A673 (cell line): Measurements from ENCODE around the gene RTN4RL1.

Experiments
- EZH2 ChIP-seq: fragments of 200-600 bp; sonication (generic); IDR thresholded peaks from 2 replicates; pipeline ENCODE4 v1.6.1; 2017; ENCODE audit warnings: borderline replicate concordance, low read depth, mild to moderate bottlenecking, mixed read lengths, antibody characterized with exemption, low read length; ENCODE audit not compliant: poor library complexity, severe bottlenecking
- TF ChIP-seq, protein P1 (sequence below): fragments of 300-800, 200-600 bp; sonication (generic); conservative IDR thresholded peaks from 2 replicates; pipeline ENCODE4 v1.5.1; 2017; ENCODE audit warnings: low read depth, mild to moderate bottlenecking, antibody characterized with exemption, low read length, moderate library complexity, mixed read lengths

DNA sequence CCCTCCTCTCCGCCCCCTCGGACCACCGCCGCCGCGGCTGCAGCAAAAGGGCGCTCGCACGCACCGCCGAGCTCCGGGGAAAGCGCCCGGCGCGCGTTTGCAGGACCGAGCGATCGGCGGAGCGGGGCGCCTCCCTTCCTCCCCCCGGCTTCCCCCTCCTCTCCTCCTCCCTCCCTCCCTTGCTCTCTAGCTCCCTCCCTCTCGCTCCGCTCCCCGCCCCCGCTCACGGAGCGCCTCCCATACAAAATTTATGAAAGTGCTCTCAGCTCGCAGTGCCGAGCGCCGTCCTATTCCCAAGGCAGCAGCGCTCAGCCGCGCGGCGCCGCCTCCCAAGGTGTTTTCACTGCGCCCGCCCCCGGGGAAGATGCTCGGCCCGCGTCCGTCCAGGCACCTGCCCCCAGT, at the start of gene RTN4RL1:
- TF ChIP-seq, protein P1, sequence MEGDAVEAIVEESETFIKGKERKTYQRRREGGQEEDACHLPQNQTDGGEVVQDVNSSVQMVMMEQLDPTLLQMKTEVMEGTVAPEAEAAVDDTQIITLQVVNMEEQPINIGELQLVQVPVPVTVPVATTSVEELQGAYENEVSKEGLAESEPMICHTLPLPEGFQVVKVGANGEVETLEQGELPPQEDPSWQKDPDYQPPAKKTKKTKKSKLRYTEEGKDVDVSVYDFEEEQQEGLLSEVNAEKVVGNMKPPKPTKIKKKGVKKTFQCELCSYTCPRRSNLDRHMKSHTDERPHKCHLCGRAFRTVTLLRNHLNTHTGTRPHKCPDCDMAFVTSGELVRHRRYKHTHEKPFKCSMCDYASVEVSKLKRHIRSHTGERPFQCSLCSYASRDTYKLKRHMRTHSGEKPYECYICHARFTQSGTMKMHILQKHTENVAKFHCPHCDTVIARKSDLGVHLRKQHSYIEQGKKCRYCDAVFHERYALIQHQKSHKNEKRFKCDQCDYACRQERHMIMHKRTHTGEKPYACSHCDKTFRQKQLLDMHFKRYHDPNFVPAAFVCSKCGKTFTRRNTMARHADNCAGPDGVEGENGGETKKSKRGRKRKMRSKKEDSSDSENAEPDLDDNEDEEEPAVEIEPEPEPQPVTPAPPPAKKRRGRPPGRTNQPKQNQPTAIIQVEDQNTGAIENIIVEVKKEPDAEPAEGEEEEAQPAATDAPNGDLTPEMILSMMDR = no peak
- no peak for TF ChIP-seq EZH2
